GM19035 (cell line): ENCODE data around the gene ERAP2.
A peak's percentile ranks its signal among the peaks of the same experiment; 100 is the strongest.

ENCODE experiments used
- ATAC-seq: cut with Tn5 transposase; IDR thresholded peaks from one replicate; pipeline ENCODE4 v1.9.1; 2021; ENCODE audit not compliant: unreplicated experiment

Gene ERAP2

DNA sequence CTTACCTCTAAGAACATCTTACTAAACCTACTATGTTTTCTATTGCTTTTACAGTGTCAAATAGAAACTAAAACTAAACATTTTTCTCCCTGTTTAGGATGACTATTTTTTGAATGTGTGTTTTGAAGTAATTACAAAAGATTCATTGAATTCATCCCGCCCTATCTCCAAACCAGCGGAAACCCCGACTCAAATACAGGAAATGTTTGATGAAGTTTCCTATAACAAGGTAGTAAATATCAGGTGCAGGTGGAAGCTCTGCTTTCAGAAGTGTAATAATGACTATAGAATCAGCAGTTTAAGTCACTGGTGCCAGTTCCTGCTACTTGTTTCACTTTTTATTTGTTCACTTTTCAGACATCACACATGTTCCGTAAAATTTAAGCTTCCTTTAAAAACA, 20.0 kb downstream of the ERAP2 start:
- peak; percentile 87 for ATAC-seq

DNA sequence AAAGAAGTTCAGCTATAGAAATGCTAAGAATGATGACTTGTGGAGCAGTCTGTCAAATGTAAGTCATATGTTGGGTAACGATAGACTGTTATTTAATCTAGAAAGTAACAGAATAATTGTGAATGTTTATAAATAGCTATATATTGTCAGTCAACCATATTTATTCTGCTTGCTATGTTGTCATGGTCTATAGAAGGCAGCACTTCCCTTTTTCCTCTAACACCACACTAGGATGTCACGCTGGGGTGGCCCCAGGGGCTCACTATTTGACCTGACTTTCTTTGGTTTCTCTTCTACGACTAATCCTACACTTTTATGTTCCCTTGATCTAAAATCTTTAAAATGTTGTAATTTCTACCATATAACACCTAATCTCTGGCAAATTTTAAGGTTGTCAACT, 20.5 kb downstream of the ERAP2 start:
- ATAC-seq = peak; percentile 83

DNA sequence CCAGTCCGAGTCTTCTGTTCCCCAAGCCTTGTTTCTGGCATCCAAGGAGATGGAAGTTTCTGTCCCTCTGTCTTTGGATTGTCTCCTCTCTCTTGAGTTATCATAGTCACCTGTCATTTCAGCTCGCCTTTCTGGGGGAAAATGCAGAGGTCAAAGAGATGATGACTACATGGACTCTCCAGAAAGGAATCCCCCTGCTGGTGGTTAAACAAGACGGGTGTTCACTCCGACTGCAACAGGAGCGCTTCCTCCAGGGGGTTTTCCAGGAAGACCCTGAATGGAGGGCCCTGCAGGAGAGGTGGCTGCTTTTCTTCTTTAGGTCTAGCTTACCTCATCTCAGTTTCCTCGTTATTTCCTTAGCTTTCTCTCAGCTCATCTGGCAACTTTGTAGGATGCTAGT, 25.1 kb downstream of the ERAP2 start:
- no peak for ATAC-seq

DNA sequence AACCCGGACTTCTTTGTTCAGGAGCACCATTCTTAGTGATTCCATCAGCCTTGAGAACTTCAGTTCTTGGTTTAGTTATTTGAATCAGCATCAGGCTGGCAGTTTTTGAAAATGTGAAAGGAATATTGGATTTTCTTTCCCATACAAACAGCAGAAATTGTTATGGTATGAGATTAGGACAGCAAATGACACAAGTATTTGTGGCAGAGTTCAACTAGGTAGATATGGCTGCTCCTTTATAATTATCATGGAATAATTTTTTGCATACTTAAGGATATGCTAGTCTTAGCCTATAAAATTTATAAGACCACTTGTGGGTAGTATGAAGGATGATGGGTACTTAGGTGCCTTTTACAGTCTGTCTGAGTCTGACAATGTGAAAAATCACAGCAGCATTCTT, 25.5 kb downstream of the ERAP2 start:
- ATAC-seq = no peak

DNA sequence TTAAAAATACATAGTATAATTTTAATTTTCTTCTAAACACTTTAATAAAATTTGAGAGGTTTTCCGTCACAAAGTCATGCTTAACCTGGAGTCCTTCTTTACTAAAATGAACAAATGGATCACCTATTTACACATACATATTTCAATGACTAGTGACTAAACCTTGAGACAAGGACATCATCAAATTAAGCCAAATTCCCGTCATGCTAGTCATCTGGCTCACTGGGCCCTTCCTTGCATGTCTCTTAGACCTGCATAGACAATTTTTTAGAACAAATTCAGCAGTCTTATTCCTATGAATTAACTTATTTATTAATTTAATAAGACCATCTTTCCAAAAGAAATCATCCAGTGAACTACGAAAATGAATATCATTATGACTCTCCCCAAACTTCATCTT, 26.6 kb downstream of the ERAP2 start:
- no peak for ATAC-seq

DNA sequence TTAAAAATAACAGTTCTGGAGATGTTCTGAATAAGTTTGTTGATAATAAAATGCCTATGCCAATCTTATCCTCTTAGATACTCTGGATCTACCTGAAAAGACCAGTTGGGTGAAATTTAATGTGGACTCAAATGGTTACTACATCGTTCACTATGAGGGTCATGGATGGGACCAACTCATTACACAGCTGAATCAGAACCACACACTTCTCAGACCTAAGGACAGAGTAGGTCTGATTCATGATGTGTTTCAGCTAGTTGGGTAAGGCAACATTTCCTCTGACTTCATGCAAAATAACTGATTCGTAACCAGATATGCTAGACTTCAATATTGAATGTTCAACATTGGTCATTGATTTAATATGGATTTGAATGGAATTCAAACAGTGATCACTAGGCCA, 27.0 kb downstream of the ERAP2 start:
- ATAC-seq = no peak

DNA sequence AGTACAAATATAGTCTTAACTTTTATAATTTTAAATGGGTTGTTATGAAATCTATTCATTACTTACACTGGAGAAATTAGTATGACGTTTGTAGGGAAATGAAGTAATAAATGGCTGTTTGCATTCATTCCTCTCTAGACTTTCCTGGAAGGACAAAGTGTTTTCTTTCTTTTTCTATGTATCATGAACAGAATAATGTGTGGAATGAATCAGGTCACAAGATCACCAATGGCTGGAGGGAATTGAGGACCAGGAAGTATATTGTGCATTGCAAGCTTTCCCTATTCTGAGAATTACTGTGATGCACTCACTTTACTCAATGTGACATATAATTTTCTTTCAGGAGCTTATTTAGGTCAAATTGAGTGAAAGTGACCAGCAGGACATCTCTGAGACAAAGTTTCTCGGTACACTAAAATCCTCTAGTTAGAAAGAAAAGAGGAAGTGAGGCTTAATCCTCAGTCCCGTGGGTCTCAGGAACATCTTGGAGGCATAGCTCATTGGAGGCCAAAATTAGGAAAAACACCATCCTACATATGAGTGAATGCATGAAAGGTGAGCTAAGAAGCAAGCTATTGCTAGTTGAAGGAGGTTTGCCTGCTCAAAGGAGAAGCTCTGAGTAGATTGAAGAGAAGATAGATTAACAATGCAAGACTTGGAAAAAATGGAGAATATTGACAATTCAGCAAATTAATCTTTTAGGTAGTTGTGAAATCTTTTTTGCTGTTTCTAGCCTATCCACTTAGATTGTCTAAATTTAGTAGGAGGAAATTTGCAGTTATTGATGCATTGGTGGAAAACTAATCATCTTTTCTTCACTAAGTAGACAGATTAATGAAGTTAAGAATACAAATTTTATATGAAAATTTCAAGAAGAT, 28.0 kb downstream of the ERAP2 start:
- no peak for ATAC-seq

DNA sequence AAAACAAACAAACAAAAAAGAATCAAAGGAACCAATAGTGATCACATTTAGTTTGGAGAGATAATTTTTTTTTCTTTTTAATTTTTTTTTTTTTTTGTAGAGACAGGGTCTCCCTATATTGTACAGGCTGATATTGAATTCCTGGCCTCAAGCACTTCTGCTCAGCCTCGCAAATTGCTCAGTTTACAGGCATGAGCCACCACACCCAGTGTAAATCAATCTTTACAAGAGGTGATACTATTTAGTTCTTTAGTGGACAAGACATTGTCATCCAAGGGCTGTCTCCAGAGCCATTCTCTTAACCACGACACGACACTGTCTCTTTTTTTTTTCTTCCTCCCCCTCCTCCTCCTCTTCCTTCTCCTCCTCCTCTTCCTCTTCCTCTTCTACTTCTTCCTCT, 29.6 kb downstream of the ERAP2 start:
- ATAC-seq = no peak

GRCh38 chr5:96909003-96909402, 32.7 kb downstream of the ERAP2 start:
- no peak for ATAC-seq

GRCh38 chr5:96909435-96909834, 33.1 kb downstream of the ERAP2 start:
- ATAC-seq = no peak

DNA sequence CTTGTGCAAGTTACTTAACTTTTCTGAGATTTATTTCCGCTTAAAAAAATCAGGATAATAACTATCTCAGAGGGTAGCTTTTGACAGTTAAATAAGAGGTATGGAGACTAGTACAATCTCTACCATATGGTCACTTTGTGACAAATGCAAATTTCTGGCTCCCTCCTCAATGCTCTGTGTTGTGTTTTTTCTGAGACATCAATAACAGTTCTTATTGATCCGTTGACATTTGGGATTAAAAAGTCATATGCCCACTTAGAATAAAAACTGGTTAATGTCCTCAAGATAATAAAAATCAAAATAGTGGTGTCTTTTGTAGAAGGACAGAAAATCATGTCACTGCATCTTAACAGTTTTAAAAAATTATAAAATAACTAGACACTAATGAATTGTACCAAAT, 34.8 kb downstream of the ERAP2 start:
- ATAC-seq = no peak

DNA sequence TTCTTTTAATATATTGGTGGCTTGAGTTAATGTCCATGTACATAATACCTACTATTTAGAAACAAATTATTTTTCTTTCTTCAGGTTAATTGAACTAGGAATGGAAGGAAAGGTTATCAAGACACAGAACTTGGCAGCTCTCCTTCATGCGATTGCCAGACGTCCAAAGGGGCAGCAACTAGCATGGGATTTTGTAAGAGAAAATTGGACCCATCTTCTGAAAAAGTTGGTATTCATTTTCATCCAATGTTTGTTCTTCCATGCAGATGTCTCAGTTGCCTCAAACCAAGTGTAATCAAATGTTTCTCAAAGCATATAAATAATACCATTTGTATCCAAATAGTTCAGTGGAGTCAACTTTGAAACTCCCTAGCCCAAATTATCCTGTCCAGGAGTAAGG, 36.9 kb downstream of the ERAP2 start:
- no peak for ATAC-seq

DNA sequence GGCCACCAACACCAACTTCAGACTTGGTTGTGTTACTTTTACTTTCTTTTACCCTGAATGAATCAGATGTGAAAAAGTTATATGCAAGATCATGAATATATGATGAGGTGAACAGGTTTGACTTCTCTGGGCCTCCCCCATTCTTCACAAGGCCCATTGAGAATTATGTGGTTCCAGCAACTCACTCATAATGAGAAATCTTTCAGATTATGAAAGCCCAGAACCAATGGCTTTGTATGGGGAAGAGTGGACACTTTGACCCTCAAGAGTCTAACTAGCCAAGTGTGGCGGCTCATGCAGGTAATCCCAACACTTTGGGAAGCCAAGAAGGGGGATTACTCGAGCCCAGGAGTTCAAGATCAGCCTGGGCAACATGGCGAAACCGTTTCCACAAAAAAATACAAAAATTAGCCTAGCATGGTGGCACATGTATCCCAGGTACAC, 43.5 kb downstream of the ERAP2 start:
- ATAC-seq = peak; percentile 65

GRCh38 chr5:96920744-96921355, 44.5 kb downstream of the ERAP2 start:
- ATAC-seq = no peak

DNA sequence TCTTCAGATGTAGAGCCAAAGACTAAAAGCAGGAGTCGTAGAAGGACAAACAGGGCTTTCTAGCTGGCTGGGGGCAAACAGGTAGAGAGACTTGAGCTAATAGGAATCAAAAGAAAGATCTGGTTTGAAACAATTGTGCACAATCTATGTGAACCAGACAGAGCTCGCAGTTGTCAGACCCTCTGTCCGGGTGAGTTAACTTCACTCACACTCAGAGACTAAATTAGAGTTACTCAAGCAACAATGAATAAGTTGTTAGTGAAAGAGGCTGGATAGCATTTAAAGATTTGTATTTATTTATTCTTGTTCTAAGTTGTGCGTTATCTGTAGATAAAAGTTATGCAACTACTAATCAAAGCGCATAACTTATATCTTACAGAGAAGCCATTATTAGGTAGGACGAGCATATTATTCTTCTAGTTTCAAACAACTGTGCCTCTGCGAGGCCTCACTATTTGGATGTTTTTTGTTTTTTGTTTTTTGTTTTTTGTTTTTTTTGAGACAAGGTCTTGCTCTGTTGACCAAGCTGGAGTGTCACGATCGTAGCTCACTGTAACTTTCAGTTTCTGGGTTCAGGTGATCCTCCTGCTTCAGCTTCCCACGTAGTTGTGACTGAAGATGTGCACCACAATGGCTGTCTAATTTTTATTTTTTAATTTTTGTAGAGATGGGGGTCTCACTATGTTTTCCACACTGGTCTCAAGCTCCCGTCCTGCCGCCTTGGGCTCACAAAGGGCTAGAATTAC, 46.4 kb downstream of the ERAP2 start:
- peak; percentile 32 for ATAC-seq

GRCh38 chr5:96924016-96924443, 47.7 kb downstream of the ERAP2 start:
- no peak for ATAC-seq

DNA sequence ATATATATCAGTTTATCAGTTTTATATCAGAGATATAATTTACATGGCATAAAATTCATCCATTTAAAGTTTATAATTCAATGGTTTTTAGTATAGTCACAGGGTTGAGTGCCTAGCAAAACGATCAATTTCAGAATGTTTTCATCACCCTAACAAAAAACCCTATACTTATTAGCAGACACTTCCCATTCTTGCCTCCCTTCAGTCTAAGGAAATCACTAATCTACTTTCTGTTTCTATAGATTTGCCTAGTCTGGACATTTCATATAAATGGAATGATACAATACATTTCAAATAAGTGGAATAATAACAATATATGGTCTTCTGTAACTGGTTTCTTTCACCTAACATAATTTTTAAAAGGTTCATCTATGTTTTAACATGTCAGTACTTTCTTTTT, 50.0 kb downstream of the ERAP2 start:
- no peak for ATAC-seq

- ATAC-seq = no peak
Observed at GRCh38 chr5:96927008-96927407, 50.7 kb downstream of the ERAP2 start.

GRCh38 chr5:96928931-96929708, 52.8 kb downstream of the ERAP2 start:
- ATAC-seq = no peak

- ATAC-seq = no peak
Observed at GRCh38 chr5:96930058-96930457, 53.8 kb downstream of the ERAP2 start.

DNA sequence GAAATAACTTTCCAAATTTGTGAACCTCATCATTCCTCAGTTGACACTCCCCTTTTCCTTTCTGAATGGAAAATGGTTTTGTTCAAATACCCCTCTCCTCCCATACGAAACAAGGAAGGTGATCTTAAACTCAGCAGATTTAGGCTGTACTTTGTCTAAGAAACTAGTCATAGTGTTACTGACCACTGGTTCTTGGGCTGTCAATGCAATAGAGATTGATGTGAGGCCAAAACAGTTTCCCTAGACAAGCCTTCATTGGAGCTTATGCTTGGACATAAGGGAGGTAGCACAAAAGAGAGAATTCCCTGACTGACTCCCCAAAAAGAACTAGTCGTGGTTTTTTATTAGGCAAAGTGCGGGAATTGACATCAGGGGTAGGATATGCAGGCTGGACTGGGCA, 54.3 kb downstream of the ERAP2 start:
- no peak for ATAC-seq
